HEK293T (cell line): Measurements from ENCODE around the gene NUMB.
"Not testable (repeated sequence)": the region's sequence is repeated elsewhere in the genome, so short reads cannot be mapped to it uniquely, and the experiment has no call there.

Source experiments
- CTCF ChIA-PET: fragments of 350-600 bp; formaldehyde crosslinking; extraction: SDS; loops from one replicate; lab custom pipeline; 2021; ENCODE audit warnings: antibody characterized with exemption, inconsistent platforms; lab: Yijun Ruan, JAX
- POLR2A ChIA-PET: fragments of 350-600 bp; formaldehyde crosslinking; extraction: SDS; loops from one replicate; lab custom pipeline; 2020; ENCODE audit warnings: antibody characterized with exemption, inconsistent platforms; lab: Yijun Ruan, JAX
- DNase-seq: peaks from one replicate; pipeline ENCODE4 v3.0.0; 2012; ENCODE audit warnings: mixed read lengths; ENCODE audit errors: extremely low spot score
- ARNT ChIP-seq: fragments of 450-650 bp; IDR thresholded peaks from 2 replicates; pipeline ENCODE4 v1.6.1; 2017; ENCODE audit warnings: mild to moderate bottlenecking
- BHLHE40 ChIP-seq: fragments of 450-650 bp; IDR thresholded peaks from 2 replicates; pipeline ENCODE4 v1.6.1; 2016; ENCODE audit warnings: mild to moderate bottlenecking, moderate library complexity, borderline replicate concordance
- CTBP1 ChIP-seq: fragments of 450-650 bp; IDR thresholded peaks from 2 replicates; pipeline ENCODE4 v1.6.1; 2016; ENCODE audit warnings: borderline replicate concordance
- ELF4 ChIP-seq: fragments of 450-650 bp; IDR thresholded peaks from 2 replicates; pipeline ENCODE4 v1.6.1; 2017; ENCODE audit warnings: antibody characterized with exemption
- FOXA1 ChIP-seq: fragments of 450-650 bp; IDR thresholded peaks from 2 replicates; pipeline ENCODE4 v1.6.1; 2016; ENCODE audit warnings: mild to moderate bottlenecking
- FOXK2 ChIP-seq: fragments of 450-650 bp; IDR thresholded peaks from 2 replicates; pipeline ENCODE4 v1.6.1; 2016; ENCODE audit warnings: mild to moderate bottlenecking
- FOXM1 ChIP-seq: fragments of 450-650 bp; IDR thresholded peaks from 2 replicates; pipeline ENCODE4 v1.6.1; 2017; ENCODE audit warnings: mild to moderate bottlenecking, borderline replicate concordance
- HDGF ChIP-seq: fragments of 450-650 bp; IDR thresholded peaks from 2 replicates; pipeline ENCODE4 v1.6.1; 2017; ENCODE audit warnings: antibody characterized with exemption, borderline replicate concordance
- L3MBTL2 ChIP-seq: fragments of 450-650 bp; conservative IDR thresholded peaks from 2 replicates; pipeline ENCODE4 v1.6.1; 2016; ENCODE audit warnings: mild to moderate bottlenecking
- LEF1 ChIP-seq: fragments of 450-650 bp; IDR thresholded peaks from 2 replicates; pipeline ENCODE4 v1.6.1; 2017; ENCODE audit warnings: mild to moderate bottlenecking, borderline replicate concordance
- NFRKB ChIP-seq: fragments of 450-650 bp; IDR thresholded peaks from 2 replicates; pipeline ENCODE4 v1.6.1; 2016; ENCODE audit warnings: mild to moderate bottlenecking, moderate library complexity
- PKNOX1 ChIP-seq: fragments of 450-650 bp; IDR thresholded peaks from 2 replicates; pipeline ENCODE4 v1.6.1; 2016
- SP1 ChIP-seq: fragments of 450-650 bp; IDR thresholded peaks from 2 replicates; pipeline ENCODE4 v1.6.1; 2017
- SUZ12 ChIP-seq: fragments of 450-650 bp; IDR thresholded peaks from 2 replicates; pipeline ENCODE4 v1.6.1; 2016; ENCODE audit warnings: mild to moderate bottlenecking
- TARDBP ChIP-seq: fragments of 450-650 bp; IDR thresholded peaks from 2 replicates; pipeline ENCODE4 v1.6.1; 2016
- ZNF384 ChIP-seq: fragments of 450-650 bp; IDR thresholded peaks from 2 replicates; pipeline ENCODE4 v1.6.1; 2016

The NUMB gene

GRCh38 chr14:73313151-73313550 is 145.2 kb downstream of the NUMB start:
- TF ChIP-seq SP1 (no peak), BHLHE40 (no peak), LEF1 (no peak), TARDBP (no peak), ARNT (no peak), FOXA1 (no peak), SUZ12 (no peak)
- POLR2A ChIA-PET, result no interaction called here
- DNase-seq, result no peak
- CTCF ChIA-PET, result no interaction called here

- no peak for DNase-seq
- no peak for TF ChIP-seq ARNT
- no peak for TF ChIP-seq CTBP1
- no peak for TF ChIP-seq FOXA1
- no peak for TF ChIP-seq FOXK2
- TF ChIP-seq L3MBTL2, result no peak
- no peak for TF ChIP-seq BHLHE40
- TF ChIP-seq SUZ12, result no peak
- TF ChIP-seq SP1, result no peak
- TF ChIP-seq ZNF384, result no peak
- TF ChIP-seq HDGF, result no peak
- TF ChIP-seq LEF1, result no peak
- no peak for TF ChIP-seq ELF4
- no peak for TF ChIP-seq PKNOX1
- TF ChIP-seq TARDBP, result no peak
- TF ChIP-seq NFRKB, result no peak
- no peak for TF ChIP-seq FOXM1
- CTCF ChIA-PET, result interaction anchor here (0.7 kb wide), 1 partner anchor 17 kb away, joined by 6 read pairs; no protein-coding TSS in a partner anchor
- POLR2A ChIA-PET, result no interaction called here
Observed at GRCh38 chr14:73312687-73313086, 145.7 kb downstream of the NUMB start.

DNA sequence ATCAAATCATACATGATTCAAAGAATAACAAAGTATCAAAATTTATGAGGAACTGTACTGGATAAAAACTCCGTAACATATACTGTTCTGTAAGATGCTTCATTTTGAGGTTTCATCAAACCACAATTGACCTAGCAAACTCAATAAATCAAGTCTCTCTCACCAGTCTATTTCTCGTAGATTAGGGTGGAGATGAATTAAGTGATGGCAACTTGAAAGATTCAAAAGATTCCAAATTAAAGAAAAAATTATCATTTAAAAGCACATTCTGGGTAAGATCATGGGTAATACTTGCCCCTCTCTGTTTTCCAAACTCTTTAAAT is 146.7 kb downstream of the NUMB start:
- ChIA-PET POLR2A (interaction anchor here (0.7 kb wide), 1 partner anchor 18 kb away, joined by 3 read pairs; no protein-coding TSS in a partner anchor), CTCF (no interaction called here)
- TF ChIP-seq BHLHE40 (no peak), L3MBTL2 (no peak), FOXM1 (no peak), ELF4 (no peak), ZNF384 (no peak), HDGF (no peak), SUZ12 (no peak), FOXK2 (no peak), ARNT (no peak), CTBP1 (no peak), PKNOX1 (no peak), SP1 (no peak), NFRKB (no peak), TARDBP (no peak), FOXA1 (no peak), LEF1 (no peak)
- no peak for DNase-seq

GRCh38 chr14:73309207-73309606 is 149.1 kb downstream of the NUMB start:
- DNase-seq, CTCF ChIA-PET, POLR2A ChIA-PET: not testable (repeated sequence)

DNA sequence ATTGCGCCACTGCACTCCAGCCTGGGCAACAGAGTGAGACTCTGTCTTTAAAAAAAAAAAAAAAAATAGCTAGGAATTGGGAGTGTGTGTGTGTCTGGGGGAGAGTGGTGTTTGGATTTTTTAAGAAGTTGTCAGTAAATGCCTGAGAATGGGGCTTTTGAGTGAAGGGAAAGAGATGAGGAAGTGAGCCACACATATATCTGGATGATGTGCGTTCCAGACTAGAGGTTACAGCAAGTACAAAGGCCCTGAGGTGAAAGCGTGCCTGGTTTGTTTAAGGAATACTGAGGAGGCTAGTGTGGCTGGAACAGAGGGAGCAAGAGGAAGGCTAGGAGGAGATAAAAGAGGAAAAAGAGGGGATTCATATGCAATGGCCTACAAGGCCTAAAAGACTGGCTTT is 151.1 kb downstream of the NUMB start:
- TF ChIP-seq HDGF (no peak), PKNOX1 (no peak), FOXA1 (no peak), LEF1 (no peak), CTBP1 (no peak), BHLHE40 (no peak), SP1 (no peak), NFRKB (no peak), TARDBP (no peak), L3MBTL2 (no peak), FOXM1 (no peak), FOXK2 (no peak), SUZ12 (no peak), ZNF384 (no peak), ELF4 (no peak), ARNT (no peak)
- DNase-seq, result no peak
- ChIA-PET POLR2A (interaction anchor here (1.0 kb wide), 1 partner anchor 10 kb away, joined by 3 read pairs; no protein-coding TSS in a partner anchor), CTCF (interaction anchor here (0.6 kb wide), 1 partner anchor 281 kb away, joined by 3 read pairs; no protein-coding TSS in a partner anchor)

GRCh38 chr14:73305499-73305898 is 152.8 kb downstream of the NUMB start:
- TF ChIP-seq PKNOX1 (no peak), BHLHE40 (no peak), TARDBP (no peak), LEF1 (no peak), NFRKB (no peak), FOXK2 (no peak), ELF4 (no peak), FOXM1 (no peak), ZNF384 (no peak), L3MBTL2 (no peak), FOXA1 (no peak), SP1 (no peak), CTBP1 (no peak), HDGF (no peak), SUZ12 (no peak)
- ChIA-PET CTCF (no interaction called here), POLR2A (no interaction called here)
- DNase-seq, result no peak
